CD4-positive, alpha-beta memory T cell (primary cell): ENCODE data around the gene MAPK8IP1. TPM values are rescaled to one million over a fixed set of nuclear protein-coding genes. Genes with fewer than 3 reads are reported as not detected.

Experiments
- CTCF ChIA-PET: fragments of 350-600 bp; sonication (Branson Sonifier 250); formaldehyde crosslinking; loops from one replicate; lab custom pipeline; 2021; ENCODE audit warnings: inconsistent platforms; ENCODE audit not compliant: partially characterized antibody; lab: Charles Lee
- POLR2A ChIA-PET: fragments of 350-600 bp; sonication (Branson Sonifier 250); formaldehyde crosslinking; loops from one replicate; lab custom pipeline; 2021; ENCODE audit not compliant: partially characterized antibody; lab: Charles Lee
- DNase-seq, 5 donors: peaks; one replicate each; pipeline versions ENCODE4 v3.0.0 to v3.0.0-alpha.2; 2020 to 2022; ENCODE audit warnings: mixed read lengths in 1 of 5
- H3K27ac ChIP-seq: one replicate; pipeline ENCODE4 v1.7.0; 2013; ENCODE audit warnings: low read depth, low read length
- H3K27me3 ChIP-seq: 2 replicates; pipeline ENCODE4 v1.7.0; 2013; ENCODE audit warnings: mild to moderate bottlenecking, low read length, moderate library complexity; ENCODE audit not compliant: insufficient read depth
- H3K36me3 ChIP-seq: 2 replicates; pipeline ENCODE4 v1.7.0; 2013; ENCODE audit warnings: mild to moderate bottlenecking, low read length, moderate library complexity; ENCODE audit not compliant: insufficient read depth
- H3K4me1 ChIP-seq: 2 replicates; pipeline ENCODE4 v1.7.0; 2013; ENCODE audit warnings: mild to moderate bottlenecking, low read length, moderate library complexity; ENCODE audit not compliant: insufficient read depth
- H3K4me3 ChIP-seq, 2 donors: one replicate each; pipeline ENCODE4 v1.7.0; 2013; ENCODE audit warnings: low read length in 2 of 2, mild to moderate bottlenecking in 1 of 2
- H3K9me3 ChIP-seq, 2 donors: one replicate each; pipeline ENCODE4 v1.7.0; 2013; ENCODE audit warnings: low read length in 2 of 2, control low read depth in 1 of 2; ENCODE audit not compliant: control insufficient read depth in 1 of 2
- H3K27ac Mint-ChIP-seq, 7 donors: one replicate each; pipeline ENCODE4 v1.8.0; 2020 to 2021; ENCODE audit warnings: mixed read lengths in 7 of 7, mild to moderate bottlenecking in 6 of 7, inconsistent platforms in 3 of 7, moderate library complexity in 3 of 7
- H3K27me3 Mint-ChIP-seq, 2 donors: one replicate each; pipeline ENCODE4 v1.8.0; 2020 to 2021; ENCODE audit warnings: mixed read lengths in 2 of 2
- H3K36me3 Mint-ChIP-seq, 2 donors: one replicate each; pipeline ENCODE4 v1.8.0; 2020 to 2021; ENCODE audit warnings: mixed read lengths in 2 of 2, inconsistent platforms in 1 of 2, mild to moderate bottlenecking in 1 of 2
- H3K4me1 Mint-ChIP-seq, 4 donors: one replicate each; pipeline ENCODE4 v1.8.0; 2020 to 2021; ENCODE audit warnings: mixed read lengths in 4 of 4, mild to moderate bottlenecking in 1 of 4
- H3K4me3 Mint-ChIP-seq, 8 donors: one replicate each; pipeline ENCODE4 v1.8.0; 2020 to 2021; ENCODE audit warnings: mixed read lengths in 8 of 8, mild to moderate bottlenecking in 7 of 8, moderate library complexity in 6 of 8, inconsistent platforms in 3 of 8
- H3K9me3 Mint-ChIP-seq, 8 donors: one replicate each; pipeline ENCODE4 v1.8.0; 2020 to 2021; ENCODE audit warnings: mixed read lengths in 8 of 8, mild to moderate bottlenecking in 5 of 8, inconsistent platforms in 3 of 8, moderate library complexity in 1 of 8
- intact Hi-C: fragments of 100-400 bp; cut with micrococcal nuclease; formaldehyde crosslinking; loops from one replicate; pipeline ENCODE4 v1.15.1; 2023
- polyA plus RNA-seq, 2 donors: library from polyadenylated mRNA; unstranded; fragments of 300-500 nt; fragmentation: Illumina TruSeq; gene quantifications; one replicate each; pipeline ENCODE4 v1.2.3, GENCODE V29; 2021
- total RNA-seq, 2 experiments: library from RNA; stranded (reverse); gene quantifications; one replicate each; pipeline ENCODE4 v1.2.3, GENCODE V29; 2021

MAPK8IP1 gene
- total and polyA plus RNA-seq, 4 experiments from 2014 or later: 0.06 to 0.86 (median 0.40) TPM

DNA sequence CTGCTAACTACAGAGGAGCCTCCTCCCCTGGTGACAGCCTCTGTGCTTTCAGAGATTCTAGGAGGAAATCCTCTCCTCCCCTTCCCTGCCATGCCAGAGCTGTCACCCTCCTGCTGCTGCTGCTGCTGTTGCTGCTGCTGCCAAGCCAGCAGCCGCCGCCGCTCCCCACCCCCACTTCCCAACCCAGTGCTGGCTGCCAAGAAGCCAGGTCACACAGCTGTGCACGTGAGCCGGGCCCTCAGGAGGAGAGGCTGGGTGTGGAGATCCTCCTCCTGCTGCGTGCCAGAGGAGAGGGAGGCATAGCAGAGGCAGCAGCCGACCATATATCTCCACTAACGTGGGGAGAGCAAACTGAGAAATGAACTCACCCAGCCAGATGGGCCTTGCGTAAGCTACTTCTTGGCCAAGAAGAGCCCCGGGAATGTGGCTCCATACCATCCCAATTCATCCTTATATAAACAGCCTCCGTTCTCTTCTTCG lies 25.8 kb upstream of the MAPK8IP1 start:
- intact Hi-C loops: no loop called here
- no peaks in the 10 kb centered on the region for H3K27me3 ChIP-seq
- ChIA-PET POLR2A (interaction anchor here (0.6 kb wide), 1 partner anchor 1354 kb away, joined by 3 read pairs; no protein-coding TSS in a partner anchor), CTCF (interaction anchor here (1.4 kb wide), 1 partner anchor 88 kb away, joined by 4 read pairs; no protein-coding TSS in a partner anchor)
- Mint-ChIP-seq H3K9me3 (no peaks in the 10 kb centered on the region), H3K36me3 (peaks cover 64 to 81% of the 10 kb centered on the region in 2 donors), H3K4me3 (no peak overlapping the region), H3K27me3 (no peaks in the 10 kb centered on the region), H3K4me1 (peaks cover 0 to 9% (median 1%) of the 10 kb centered on the region in 4 donors), H3K27ac (peak overlapping the region in 2 of 7 donors; percentile 13 to 62)
- H3K4me1 ChIP-seq: no peaks in the 10 kb centered on the region
- peaks cover 89% of the 10 kb centered on the region for H3K36me3 ChIP-seq
- H3K9me3 ChIP-seq: no peaks in the 10 kb centered on the region
- DNase-seq: no peak
- no peak overlapping the region for H3K27ac ChIP-seq
- H3K4me3 ChIP-seq: no peak overlapping the region

- Mint-ChIP-seq H3K36me3 (peaks cover 67 to 82% of the 10 kb centered on the region in 2 donors), H3K27ac (peak overlapping the region in 1 of 7 donors; percentile 62)
These were observed 25.1 kb upstream of the MAPK8IP1 start for GRCh38 chr11:45860348-45860747.

GRCh38 chr11:45860764-45861510 lies 24.5 kb upstream of the MAPK8IP1 start:
- Histone ChIP-seq H3K9me3 (no peaks in the 10 kb centered on the region), H3K4me3 (no peak overlapping the region), H3K4me1 (no peaks in the 10 kb centered on the region), H3K27ac (no peak overlapping the region), H3K36me3 (peaks cover 80% of the 10 kb centered on the region), H3K27me3 (no peaks in the 10 kb centered on the region)
- peaks cover 67 to 82% of the 10 kb centered on the region in 2 donors for H3K36me3 Mint-ChIP-seq
- intact Hi-C loops: no loop called here
- no peak overlapping the region for H3K27ac Mint-ChIP-seq
- no peak overlapping the region for H3K4me3 Mint-ChIP-seq
- POLR2A ChIA-PET: no interaction called here
- no peaks in the 10 kb centered on the region for H3K9me3 Mint-ChIP-seq
- H3K27me3 Mint-ChIP-seq: no peaks in the 10 kb centered on the region
- DNase-seq: no peak
- CTCF ChIA-PET: interaction anchor here (1.4 to 1.9 kb wide), 2 partner anchors 89 to 145 kb away, joined by 4 to 5 read pairs; no protein-coding TSS in a partner anchor
- peaks cover 0 to 9% (median 1%) of the 10 kb centered on the region in 4 donors for H3K4me1 Mint-ChIP-seq

More at GRCh38 chr11:45860348-45860747, 25.1 kb upstream of the MAPK8IP1 start:
- intact Hi-C loops: no loop called here
- Histone ChIP-seq H3K36me3 (peaks cover 86% of the 10 kb centered on the region), H3K9me3 (no peaks in the 10 kb centered on the region), H3K27ac (no peak overlapping the region), H3K4me3 (no peak overlapping the region), H3K4me1 (no peaks in the 10 kb centered on the region), H3K27me3 (no peaks in the 10 kb centered on the region)
- no peak overlapping the region for H3K4me3 Mint-ChIP-seq
- ChIA-PET CTCF (interaction anchor here (1.4 kb wide), 1 partner anchor 88 kb away, joined by 4 read pairs; no protein-coding TSS in a partner anchor), POLR2A (no interaction called here)
- peaks cover 0 to 9% (median 1%) of the 10 kb centered on the region in 4 donors for H3K4me1 Mint-ChIP-seq
- DNase-seq: no peak
- H3K9me3 Mint-ChIP-seq: no peaks in the 10 kb centered on the region
- no peaks in the 10 kb centered on the region for H3K27me3 Mint-ChIP-seq

GRCh38 chr11:45864041-45864440 lies 21.4 kb upstream of the MAPK8IP1 start:
- Histone ChIP-seq H3K4me1 (no peaks in the 10 kb centered on the region), H3K27ac (no peak overlapping the region), H3K4me3 (no peak overlapping the region), H3K9me3 (no peaks in the 10 kb centered on the region), H3K36me3 (peaks cover 76% of the 10 kb centered on the region), H3K27me3 (no peaks in the 10 kb centered on the region)
- ChIA-PET POLR2A (interaction anchor here (1.5 kb wide), 1 partner anchor 17 kb away, joined by 3 read pairs; the partner anchor contains the start of gene CRY2), CTCF (interaction anchor here (1.6 kb wide), 1 partner anchor 22 kb away, joined by 4 read pairs; no protein-coding TSS in a partner anchor)
- Mint-ChIP-seq H3K4me3 (no peak overlapping the region), H3K27ac (no peak overlapping the region), H3K9me3 (no peaks in the 10 kb centered on the region), H3K36me3 (peaks cover 71 to 88% of the 10 kb centered on the region in 2 donors), H3K4me1 (peaks cover 0 to 1% (median 0%) of the 10 kb centered on the region in 4 donors), H3K27me3 (no peaks in the 10 kb centered on the region)
- DNase-seq: no peak
- intact Hi-C loops: no loop called here

GRCh38 chr11:45869551-45869950 lies 15.9 kb upstream of the MAPK8IP1 start:
- H3K36me3 ChIP-seq: peaks cover 68% of the 10 kb centered on the region

GRCh38 chr11:45870706-45871105 lies 14.7 kb upstream of the MAPK8IP1 start:
- no peak overlapping the region for H3K27ac ChIP-seq
- H3K4me1 Mint-ChIP-seq: no peaks in the 10 kb centered on the region
- no peaks in the 10 kb centered on the region for H3K4me1 ChIP-seq
- H3K9me3 ChIP-seq: no peaks in the 10 kb centered on the region
- no peaks in the 10 kb centered on the region for H3K27me3 ChIP-seq
- POLR2A ChIA-PET: no interaction called here
- no peak overlapping the region for H3K4me3 ChIP-seq
- no peaks in the 10 kb centered on the region for H3K27me3 Mint-ChIP-seq
- no peaks in the 10 kb centered on the region for H3K9me3 Mint-ChIP-seq
- no peak overlapping the region for H3K4me3 Mint-ChIP-seq
- DNase-seq: no peak
- CTCF ChIA-PET: interaction anchor here (3.8 kb wide), 1 partner anchor 136 kb away, joined by 30 read pairs; no protein-coding TSS in a partner anchor
- H3K36me3 ChIP-seq: peaks cover 77% of the 10 kb centered on the region
- intact Hi-C loops: loop anchor here (10.0 kb wide), 1 partner anchor 134 kb away; no protein-coding TSS in a partner anchor
- peaks cover 63 to 86% of the 10 kb centered on the region in 2 donors for H3K36me3 Mint-ChIP-seq
- H3K27ac Mint-ChIP-seq: no peak overlapping the region

More at GRCh38 chr11:45869551-45869950, 15.9 kb upstream of the MAPK8IP1 start:
- no peak overlapping the region for H3K27ac Mint-ChIP-seq
- no peaks in the 10 kb centered on the region for H3K27me3 Mint-ChIP-seq
- Histone ChIP-seq H3K27me3 (no peaks in the 10 kb centered on the region), H3K27ac (no peak overlapping the region), H3K9me3 (no peaks in the 10 kb centered on the region), H3K4me3 (no peak overlapping the region), H3K4me1 (no peaks in the 10 kb centered on the region)
- ChIA-PET POLR2A (no interaction called here), CTCF (no interaction called here)
- peak in 1 of 5 donors; percentile 46 for DNase-seq
- H3K36me3 Mint-ChIP-seq: peaks cover 67 to 85% of the 10 kb centered on the region in 2 donors
- intact Hi-C loops: no loop called here
- no peaks in the 10 kb centered on the region for H3K9me3 Mint-ChIP-seq
- no peak overlapping the region for H3K4me3 Mint-ChIP-seq
- no peaks in the 10 kb centered on the region for H3K4me1 Mint-ChIP-seq

- H3K27ac Mint-ChIP-seq: no peak overlapping the region
- ChIA-PET CTCF (interaction anchor here (3.8 kb wide), 1 partner anchor 135 kb away, joined by 30 read pairs; no protein-coding TSS in a partner anchor), POLR2A (interaction anchor here (1.9 kb wide), 1 partner anchor 46 kb away, joined by 6 read pairs; the partner anchor contains the start of gene PEX16)
- no peak for DNase-seq
- no peaks in the 10 kb centered on the region for H3K9me3 ChIP-seq
- intact Hi-C loops: loop anchor here (10.0 kb wide), 1 partner anchor 133 kb away; no protein-coding TSS in a partner anchor
- no peaks in the 10 kb centered on the region for H3K4me1 Mint-ChIP-seq
- no peak overlapping the region for H3K4me3 Mint-ChIP-seq
- no peaks in the 10 kb centered on the region for H3K27me3 Mint-ChIP-seq
- no peak overlapping the region for H3K4me3 ChIP-seq
- H3K27ac ChIP-seq: no peak overlapping the region
- H3K36me3 Mint-ChIP-seq: peaks cover 61 to 85% of the 10 kb centered on the region in 2 donors
- H3K36me3 ChIP-seq: peaks cover 76% of the 10 kb centered on the region
- no peaks in the 10 kb centered on the region for H3K27me3 ChIP-seq
- H3K9me3 Mint-ChIP-seq: no peaks in the 10 kb centered on the region
- no peaks in the 10 kb centered on the region for H3K4me1 ChIP-seq
These were observed 13.8 kb upstream of the MAPK8IP1 start for GRCh38 chr11:45871638-45872037.
